Activated CD8-positive, alpha-beta memory T cell treated with anti-CD3 and anti-CD28 coated beads, Interleukin-2, amount 50 U/mL, for 1 hour (primary cell): ENCODE measurements around the gene RAB20.
"Not testable (repeated sequence)": the region's sequence is repeated elsewhere in the genome, so short reads cannot be mapped to it uniquely, and the experiment has no call there.

ENCODE experiments used
- DNase-seq: peaks from one replicate; pipeline ENCODE4 v3.0.0-alpha.2; 2020; ENCODE audit errors: extremely low read depth

Gene RAB20

GRCh38 chr13:110575322-110576069, 14.0 kb upstream of the RAB20 start:
- DNase-seq, result no peak

GRCh38 chr13:110574161-110574560, 12.6 kb upstream of the RAB20 start:
- no peak for DNase-seq

GRCh38 chr13:110572778-110573118, 11.2 kb upstream of the RAB20 start:
- no peak for DNase-seq

- no peak for DNase-seq
Measured at GRCh38 chr13:110571896-110572777, 10.6 kb upstream of the RAB20 start.

- no peak for DNase-seq
Measured at GRCh38 chr13:110570886-110571285, 9.4 kb upstream of the RAB20 start.

- DNase-seq, result not testable (repeated sequence)
Measured at GRCh38 chr13:110569962-110570361, 8.4 kb upstream of the RAB20 start.

GRCh38 chr13:110568612-110569011, 7.1 kb upstream of the RAB20 start:
- no peak for DNase-seq

- DNase-seq, result no peak
Measured at GRCh38 chr13:110566171-110566570, 4.6 kb upstream of the RAB20 start.

- no peak for DNase-seq
Measured at GRCh38 chr13:110565296-110565695, 3.8 kb upstream of the RAB20 start.

- no peak for DNase-seq
Measured at GRCh38 chr13:110564472-110564985, 3.0 kb upstream of the RAB20 start.

- DNase-seq, result no peak
Measured at GRCh38 chr13:110563463-110563774, 1.9 kb upstream of the RAB20 start.

- DNase-seq, result no peak
Measured at GRCh38 chr13:110562696-110563462, 1.4 kb upstream of the RAB20 start.

GRCh38 chr13:110562036-110562597, 595 bp upstream of the RAB20 start:
- no peak for DNase-seq

GRCh38 chr13:110560601-110561343, 750 bp downstream of the RAB20 start:
- no peak for DNase-seq

- DNase-seq, result no peak
Measured at GRCh38 chr13:110559986-110560385, 1.5 kb downstream of the RAB20 start.

- DNase-seq, result no peak
Measured at GRCh38 chr13:110559429-110559943, 2.0 kb downstream of the RAB20 start.

GRCh38 chr13:110557610-110558305, 3.8 kb downstream of the RAB20 start:
- no peak for DNase-seq

GRCh38 chr13:110557082-110557481, 4.4 kb downstream of the RAB20 start:
- DNase-seq, result no peak

GRCh38 chr13:110556224-110556606, 5.3 kb downstream of the RAB20 start:
- no peak for DNase-seq

GRCh38 chr13:110555601-110556223, 5.8 kb downstream of the RAB20 start:
- no peak for DNase-seq
